Adrenal gland (tissue), 12 donors: ENCODE results near the gene CAMK4. TPM values are rescaled to one million over a fixed set of nuclear protein-coding genes. Genes with fewer than 3 reads are reported as not detected.

Experiments used
- DNase-seq, 7 donors: peaks; one replicate each; pipeline ENCODE4 v3.0.0-alpha.2; 2019 to 2020
- H3K27ac ChIP-seq, 5 donors: fragments of 200-600 bp; sonication (generic) in 4 of 5; 1 replicate in 3 of 5; 2 replicates in 2 of 5; pipeline versions ENCODE4 v1.5.1 to v1.8.0; 2016 to 2020; ENCODE audit warnings: mild to moderate bottlenecking in 1 of 5
- H3K27me3 ChIP-seq: fragments of 200-600 bp; 2 replicates; pipeline ENCODE4 v1.8.0; 2021
- H3K36me3 ChIP-seq, 2 donors: fragments of 200-600 bp; replicated peaks in 1 of 2; 1 replicate in 1 of 2; 2 replicates in 1 of 2; pipeline versions ENCODE4 v1.5.1 to v1.8.0; 2018 to 2022
- H3K4me1 ChIP-seq, 2 donors: fragments of 200-600 bp; replicated peaks in 1 of 2; 1 replicate in 1 of 2; 2 replicates in 1 of 2; pipeline versions ENCODE4 v1.5.1 to v1.8.0; 2018 to 2021
- H3K4me3 ChIP-seq, 4 donors: fragments of 200-600 bp; sonication (generic) in 3 of 4; one replicate each; pipeline ENCODE4 v1.5.1; 2016 to 2018
- H3K9me3 ChIP-seq, 3 donors: fragments of 200-600 bp; sonication (generic) in 1 of 3; replicated peaks in 1 of 3; 1 replicate in 2 of 3; 2 replicates in 1 of 3; pipeline versions ENCODE4 v1.5.1 to v1.8.0; 2016 to 2021
- CTCF ChIP-seq, 6 experiments: fragments of 450-650 bp in 4 of 6; fragments of 200-600 bp in 2 of 6; sonication (generic) in 1 of 6; IDR thresholded peaks; 1 replicate in 5 of 6; 2 replicates in 1 of 6; pipeline versions ENCODE4 v1.5.1 to v1.8.0; 2016 to 2021; ENCODE audit warnings: antibody characterized with exemption in 6 of 6, mild to moderate bottlenecking in 2 of 6, moderate library complexity in 1 of 6
- POLR2A ChIP-seq, 2 donors: fragments of 450-650 bp; IDR thresholded peaks; one replicate each; pipeline ENCODE4 v1.6.1; 2017; ENCODE audit warnings: antibody characterized with exemption in 2 of 2, mild to moderate bottlenecking in 2 of 2, moderate library complexity in 1 of 2
- WGBS, 4 donors: extraction: QIAGEN DNeasy Blood & Tissue Kit in 2 of 4; methylation state at CpG; one replicate each; pipeline versions ENCODE4 v1.1.5 to v1.1.7; 2013 to 2017; 5-methylcytosine and 5-hydroxymethylcytosine counted together
- intact Hi-C, 2 donors: fragments of 100-400 bp; cut with DNase I; formaldehyde crosslinking; loops; one replicate each; pipeline versions ENCODE4 v1.14.1 to v1.15.0; 2022 to 2023
- polyA plus RNA-seq, 3 donors: library from polyadenylated mRNA; stranded (reverse); fragments of 200-250 nt in 2 of 3; fragments of 350-450 nt in 1 of 3; fragmentation: Illumina TruSeq in 1 of 3; extraction: RNeasy Lipid Tissue Mini Kit (QIAGEN cat#74804) in 1 of 3; gene quantifications; one replicate each; pipeline ENCODE4 v1.2.3, GENCODE V29; 2013 to 2014
- total RNA-seq, 9 donors: library from RNA; depleted of rRNA in 4 of 9; stranded (reverse); fragments of >200 nt in 4 of 9; fragments of 120-200 nt in 1 of 9; fragmentation: NEBNext Ultra II Directional in 1 of 9; extraction: Animal tissue kit (Norgen Biotek cat#: 25700) in 1 of 9; gene quantifications; one replicate each; pipeline versions ENCODE4 v1.1.0 to v1.2.4, GENCODE V29; 2013 to 2023
- donor health status: healthy with polysubstance abuse.
- donor health status: Bipolar disorder and iron deficiency.
- donor health status: DM: yes; HTN: yes; CAD: no.
- donor health status: DM: no; HTN: no; CAD: no.
- donor health status: DM: no; HTN: no; CAD: no.
- donor health status: DM: yes; HTN: yes; CAD: no.

The CAMK4 gene
- total and polyA plus RNA-seq, 12 donors: 0.06 to 9.2 (median 2.0) TPM

GRCh38 chr5:111532886-111533582 is 308.9 kb downstream of the CAMK4 start:
- Histone ChIP-seq H3K27ac (no peak overlapping the region), H3K4me3 (no peak overlapping the region), H3K27me3 (no peaks in the 10 kb centered on the region), H3K36me3 (no peaks in the 10 kb centered on the region), H3K4me1 (no peaks in the 10 kb centered on the region), H3K9me3 (no peaks in the 10 kb centered on the region)
- TF ChIP-seq CTCF (IDR thresholded peaks at IDR 0.05) (no peak), POLR2A (IDR thresholded peaks at IDR 0.05) (no peak)
- WGBS, 4 donors: 59 to 68% (median 67%) methylated on average over 5 of the region's 5 CpGs
- intact Hi-C loops: loop anchor here (5.0 to 10.0 kb wide), 2 partner anchors 614 to 622 kb away; no protein-coding TSS in a partner anchor
- DNase-seq: no peak

GRCh38 chr5:111535879-111536549 is 311.8 kb downstream of the CAMK4 start:
- Histone ChIP-seq H3K36me3 (no peaks in the 10 kb centered on the region), H3K4me3 (no peak overlapping the region), H3K27me3 (no peaks in the 10 kb centered on the region), H3K4me1 (no peaks in the 10 kb centered on the region), H3K27ac (no peak overlapping the region), H3K9me3 (no peaks in the 10 kb centered on the region)
- TF ChIP-seq CTCF (IDR thresholded peaks at IDR 0.05) (no peak), POLR2A (IDR thresholded peaks at IDR 0.05) (no peak)
- intact Hi-C loops: loop anchor here in 1 of 2 donors (10.0 kb wide), 1 partner anchor 619 kb away; no protein-coding TSS in a partner anchor
- WGBS, 4 donors: 88 to 96% (median 92%) methylated on average over 1 of the region's 1 CpG
- DNase-seq: no peak

DNA sequence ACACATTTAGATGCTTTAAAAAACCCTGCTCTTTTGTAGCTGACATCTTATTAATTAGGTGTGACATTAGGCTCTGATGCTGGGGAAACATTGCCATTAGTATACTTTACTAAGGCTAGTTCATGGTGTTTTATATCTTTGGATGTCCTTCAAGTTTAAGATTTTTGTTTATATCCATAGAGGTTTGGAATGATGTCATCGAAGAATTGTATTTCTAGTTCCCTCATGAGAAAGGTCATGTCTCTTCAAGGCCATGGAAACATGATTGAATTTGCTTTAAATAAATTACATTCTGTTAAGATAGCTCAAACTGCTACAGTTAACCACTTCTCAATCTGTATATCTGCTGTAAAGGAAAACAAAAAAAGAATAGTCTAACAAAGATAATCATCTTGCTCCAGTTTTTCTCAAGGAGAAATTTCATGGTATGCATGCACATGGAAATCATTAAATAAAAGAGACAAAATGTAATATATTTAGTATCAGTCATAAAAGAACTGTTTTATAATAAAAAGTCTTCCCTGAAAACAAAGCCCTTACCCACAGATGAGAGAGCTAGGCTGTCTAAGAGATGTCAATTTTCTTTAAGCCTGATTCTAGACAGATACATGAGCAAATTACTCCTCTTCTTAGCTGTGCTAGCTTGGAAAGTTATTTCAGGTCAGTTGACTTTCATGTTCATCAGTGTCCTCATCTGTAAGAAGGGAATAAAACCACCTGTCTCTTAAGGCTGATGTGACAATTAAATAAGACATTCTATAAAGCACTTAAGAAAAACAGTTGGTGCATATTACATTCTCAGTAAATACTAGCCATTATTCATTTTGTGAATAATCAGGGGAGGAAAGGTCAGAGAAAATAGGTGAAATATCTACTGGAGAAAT is 313.2 kb downstream of the CAMK4 start:
- TF ChIP-seq CTCF (IDR thresholded peaks at IDR 0.05) (no peak), POLR2A (IDR thresholded peaks at IDR 0.05) (no peak)
- DNase-seq: no peak
- Histone ChIP-seq H3K27me3 (no peaks in the 10 kb centered on the region), H3K4me1 (no peaks in the 10 kb centered on the region), H3K36me3 (no peaks in the 10 kb centered on the region), H3K9me3 (no peaks in the 10 kb centered on the region), H3K27ac (no peak overlapping the region), H3K4me3 (no peak overlapping the region)
- WGBS, 4 donors: 4 to 52% (median 31%) methylated on average over 1 of the region's 1 CpG
- intact Hi-C loops: loop anchor here in 1 of 2 donors (10.0 kb wide), 1 partner anchor 617 kb away; no protein-coding TSS in a partner anchor

Other genes starting within 250 kb of the CAMK4 start
- 1 to 10 TPM in 2 of 9 donors, under 1 TPM in 6, not detected in 1; 0.06 to 1.7 (median 0.81) TPM for gene TSLP, start 152.7 kb upstream of the CAMK4 start, total RNA-seq
- 1 to 10 TPM in 1 of 3 donors, under 1 TPM in 2; 0.33 to 1.1 (median 0.97) TPM for gene TSLP, start 152.7 kb upstream of the CAMK4 start, polyA plus RNA-seq
- 10 to 100 TPM; 13.2 to 86.1 (median 23.6) TPM for gene WDR36, start 132.0 kb upstream of the CAMK4 start, total RNA-seq
- gene WDR36, start 132.0 kb upstream of the CAMK4 start, polyA plus RNA-seq: 10 to 100 TPM in 1 of 3 donors, 1 to 10 TPM in 2; 6.6 to 19.1 (median 9.0) TPM